H9 (cell line): Measurements from ENCODE around the gene PRRX2. TPM values are rescaled to one million over a fixed set of nuclear protein-coding genes. Genes with fewer than 3 reads are reported as not detected.

Experiments used
- DNase-seq: peaks from one replicate; pipeline ENCODE4 v3.0.0-alpha.2; 2017
- H2AFZ ChIP-seq: one replicate; pipeline ENCODE4 v1.6.1; 2013; ENCODE audit warnings: mild to moderate bottlenecking, low read length, control low read depth, moderate library complexity
- H2AK5ac ChIP-seq: 2 replicates; pipeline ENCODE4 v1.6.1; 2013; ENCODE audit warnings: low read length, control low read depth, mixed read lengths; ENCODE audit not compliant: insufficient read length
- H2BK120ac ChIP-seq: one replicate; pipeline ENCODE4 v1.6.1; 2013; ENCODE audit warnings: low read depth, mild to moderate bottlenecking, low read length, control low read depth, inconsistent platforms; ENCODE audit not compliant: poor library complexity, severe bottlenecking
- H2BK12ac ChIP-seq: 2 replicates; pipeline ENCODE4 v1.6.1; 2013; ENCODE audit warnings: low read length, control low read depth, mixed read lengths, low read depth; ENCODE audit not compliant: insufficient read length
- H2BK15ac ChIP-seq: 2 replicates; pipeline ENCODE4 v1.6.1; 2013; ENCODE audit warnings: low read depth, low read length, control low read depth
- H2BK20ac ChIP-seq: one replicate; pipeline ENCODE4 v1.6.1; 2013; ENCODE audit warnings: low read depth, mild to moderate bottlenecking, low read length, control low read depth, inconsistent platforms; ENCODE audit not compliant: poor library complexity, severe bottlenecking
- H2BK5ac ChIP-seq: 2 replicates; pipeline ENCODE4 v1.6.1; 2013; ENCODE audit warnings: low read length, control low read depth, mixed read lengths; ENCODE audit not compliant: insufficient read length
- H3K14ac ChIP-seq: 2 replicates; pipeline ENCODE4 v1.6.1; 2013; ENCODE audit warnings: low read length, control low read depth; ENCODE audit not compliant: insufficient read depth
- H3K18ac ChIP-seq: 2 replicates; pipeline ENCODE4 v1.6.1; 2013; ENCODE audit warnings: low read depth, mild to moderate bottlenecking, mixed read lengths, low read length, control low read depth; ENCODE audit not compliant: insufficient read length
- H3K23ac ChIP-seq: 2 replicates; pipeline ENCODE4 v1.6.1; 2013; ENCODE audit warnings: low read length, control low read depth, mixed read lengths, low read depth; ENCODE audit not compliant: insufficient read length
- H3K23me2 ChIP-seq: 2 replicates; pipeline ENCODE4 v1.6.1; 2013; ENCODE audit warnings: low read depth, mild to moderate bottlenecking, mixed read lengths, low read length, control low read depth; ENCODE audit not compliant: insufficient read length, poor library complexity, severe bottlenecking
- H3K27ac ChIP-seq: 2 replicates; pipeline ENCODE4 v1.5.1; 2013; ENCODE audit warnings: low read length, control low read depth, mixed read lengths, low read depth; ENCODE audit not compliant: insufficient read length
- H3K27me3 ChIP-seq: 2 replicates; pipeline ENCODE4 v1.6.1; 2013; ENCODE audit warnings: low read length, control low read depth, inconsistent platforms; ENCODE audit not compliant: insufficient read depth
- H3K4ac ChIP-seq: 2 replicates; pipeline ENCODE4 v1.6.1; 2013; ENCODE audit warnings: low read depth, mild to moderate bottlenecking, control low read depth, inconsistent platforms, low read length, moderate library complexity
- H3K4me1 ChIP-seq: 2 replicates; pipeline ENCODE4 v1.6.1; 2013; ENCODE audit warnings: low read length, control low read depth, inconsistent platforms; ENCODE audit not compliant: insufficient read depth
- H3K4me2 ChIP-seq: 2 replicates; pipeline ENCODE4 v1.6.1; 2013; ENCODE audit warnings: low read length, control low read depth, mixed read lengths; ENCODE audit not compliant: insufficient read length, insufficient read depth
- H3K56ac ChIP-seq: 2 replicates; pipeline ENCODE4 v1.6.1; 2013; ENCODE audit warnings: low read depth, mild to moderate bottlenecking, mixed read lengths, low read length, control low read depth; ENCODE audit not compliant: insufficient read length
- H3K79me1 ChIP-seq: 2 replicates; pipeline ENCODE4 v1.6.1; 2013; ENCODE audit warnings: low read depth, mild to moderate bottlenecking, moderate library complexity, low read length, control low read depth, inconsistent platforms; ENCODE audit not compliant: insufficient read depth, poor library complexity, severe bottlenecking
- H3K79me2 ChIP-seq: 2 replicates; pipeline ENCODE4 v1.6.1; 2013; ENCODE audit warnings: low read length, control low read depth, inconsistent platforms; ENCODE audit not compliant: insufficient read depth
- H3K9ac ChIP-seq: 2 replicates; pipeline ENCODE4 v1.6.1; 2013; ENCODE audit warnings: low read length, control low read depth, mixed read lengths; ENCODE audit not compliant: insufficient read length; ENCODE audit errors: extremely low read depth
- H3K9me3 ChIP-seq: one replicate; pipeline ENCODE4 v1.6.1; 2013; ENCODE audit warnings: low read depth, low read length, inconsistent platforms; ENCODE audit not compliant: control insufficient read depth
- H3T11ph ChIP-seq: one replicate; pipeline ENCODE4 v1.6.1; 2013; ENCODE audit warnings: mild to moderate bottlenecking, low read length, control low read depth, inconsistent platforms
- H4K20me1 ChIP-seq: one replicate; pipeline ENCODE4 v1.6.1; 2013; ENCODE audit not compliant: control insufficient read depth, insufficient read length, insufficient read depth
- H4K5ac ChIP-seq: 2 replicates; pipeline ENCODE4 v1.6.1; 2013; ENCODE audit warnings: low read depth, mild to moderate bottlenecking, mixed read lengths, low read length, control low read depth; ENCODE audit not compliant: insufficient read length
- H4K8ac ChIP-seq: replicated peaks from 2 replicates; pipeline ENCODE4 v1.6.1; 2013; ENCODE audit warnings: low read length, control low read depth, mixed read lengths, low read depth; ENCODE audit not compliant: insufficient read length
- H4K91ac ChIP-seq: 2 replicates; pipeline ENCODE4 v1.6.1; 2013; ENCODE audit warnings: low read depth, mild to moderate bottlenecking, moderate library complexity, mixed read lengths, low read length, control low read depth; ENCODE audit not compliant: insufficient read length
- H3K27ac Mint-ChIP-seq, 3 experiments: 2 replicates in 2 of 3; 3 replicates in 1 of 3; pipeline ENCODE4 v1.8.0; 2020 to 2021; ENCODE audit warnings: mixed read lengths in 3 of 3, mild to moderate bottlenecking in 1 of 3, moderate library complexity in 1 of 3
- H3K27me3 Mint-ChIP-seq: 2 replicates; pipeline ENCODE4 v1.8.0; 2021; ENCODE audit warnings: low read depth, mild to moderate bottlenecking, moderate library complexity, mixed read lengths
- H3K36me3 Mint-ChIP-seq, 3 experiments: 2 replicates in 2 of 3; 3 replicates in 1 of 3; pipeline ENCODE4 v1.8.0; 2020 to 2021; ENCODE audit warnings: low read depth in 3 of 3, mixed read lengths in 3 of 3; ENCODE audit not compliant: insufficient read depth in 1 of 3
- H3K4me1 Mint-ChIP-seq, 2 experiments: 2 replicates each; pipeline ENCODE4 v1.8.0; 2020; ENCODE audit warnings: mixed read lengths in 2 of 2
- H3K4me3 Mint-ChIP-seq, 2 experiments: 2 replicates in 1 of 2; 3 replicates in 1 of 2; pipeline ENCODE4 v1.8.0; 2020 to 2021; ENCODE audit warnings: mild to moderate bottlenecking in 2 of 2, mixed read lengths in 2 of 2, moderate library complexity in 1 of 2
- H3K9me3 Mint-ChIP-seq, 2 experiments: 2 replicates in 1 of 2; 3 replicates in 1 of 2; pipeline ENCODE4 v1.8.0; 2020; ENCODE audit warnings: mild to moderate bottlenecking in 2 of 2, mixed read lengths in 2 of 2, moderate library complexity in 1 of 2
- WGBS: extraction: QIAGEN DNeasy Blood & Tissue Kit; methylation state at CpG from one replicate; pipeline ENCODE4 v1.1.7; 2013; ENCODE audit warnings: missing lambda C conversion rate, low lambda C conversion rate, mixed read lengths; ENCODE audit not compliant: insufficient read length; ENCODE audit errors: extremely low coverage; 5-methylcytosine and 5-hydroxymethylcytosine counted together
- total RNA-seq: library from RNA; stranded (reverse); gene quantifications from 2 replicates; pipeline ENCODE4 v1.2.1, GENCODE V29; 2021
- TF ChIP-seq, protein P1 (sequence below): fragments of 200-600 bp; sonication (generic); conservative IDR thresholded peaks from 3 replicates; pipeline ENCODE4 v1.8.0; 2021; ENCODE audit warnings: antibody characterized with exemption, mild to moderate bottlenecking

PRRX2 gene
- total RNA-seq, 1 experiment from 2014 or later, result 3.9 TPM

- Histone ChIP-seq H4K8ac (no peak overlapping the region), H3K18ac (no peak overlapping the region), H3K79me1 (no peaks in the 10 kb centered on the region), H4K91ac (no peak overlapping the region), H3K4ac (no peak overlapping the region), H3K27me3 (peaks cover 22% of the 10 kb centered on the region), H3K23ac (no peak overlapping the region), H4K5ac (no peak overlapping the region), H2AK5ac (no peak overlapping the region), H2BK15ac (no peak overlapping the region), H3K56ac (no peak overlapping the region), H3K27ac (no peak overlapping the region), H2BK12ac (no peak overlapping the region), H3K14ac (no peak overlapping the region), H2BK5ac (no peak overlapping the region), H3K4me1 (no peaks in the 10 kb centered on the region), H2BK20ac (no peak overlapping the region), H3K4me2 (no peak overlapping the region), H4K20me1 (no peaks in the 10 kb centered on the region), H2AFZ (no peak overlapping the region), H3K23me2 (peaks cover 7% of the 10 kb centered on the region), H3T11ph (no peak overlapping the region), H3K9me3 (no peaks in the 10 kb centered on the region), H2BK120ac (no peak overlapping the region), H3K9ac (no peak overlapping the region), H3K79me2 (no peaks in the 10 kb centered on the region)
- Mint-ChIP-seq H3K4me1 (peaks cover 11% of the 10 kb centered on the region in 2 experiments), H3K36me3 (no peaks in the 10 kb centered on the region; a peak in 2 of 7 replicates), H3K9me3 (peaks cover 0 to 7% of the 10 kb centered on the region in 2 experiments; a peak in 3 of 5 replicates), H3K27me3 (peaks cover 75% of the 10 kb centered on the region), H3K4me3 (no peak overlapping the region), H3K27ac (no peak overlapping the region)
- TF ChIP-seq, protein P1, sequence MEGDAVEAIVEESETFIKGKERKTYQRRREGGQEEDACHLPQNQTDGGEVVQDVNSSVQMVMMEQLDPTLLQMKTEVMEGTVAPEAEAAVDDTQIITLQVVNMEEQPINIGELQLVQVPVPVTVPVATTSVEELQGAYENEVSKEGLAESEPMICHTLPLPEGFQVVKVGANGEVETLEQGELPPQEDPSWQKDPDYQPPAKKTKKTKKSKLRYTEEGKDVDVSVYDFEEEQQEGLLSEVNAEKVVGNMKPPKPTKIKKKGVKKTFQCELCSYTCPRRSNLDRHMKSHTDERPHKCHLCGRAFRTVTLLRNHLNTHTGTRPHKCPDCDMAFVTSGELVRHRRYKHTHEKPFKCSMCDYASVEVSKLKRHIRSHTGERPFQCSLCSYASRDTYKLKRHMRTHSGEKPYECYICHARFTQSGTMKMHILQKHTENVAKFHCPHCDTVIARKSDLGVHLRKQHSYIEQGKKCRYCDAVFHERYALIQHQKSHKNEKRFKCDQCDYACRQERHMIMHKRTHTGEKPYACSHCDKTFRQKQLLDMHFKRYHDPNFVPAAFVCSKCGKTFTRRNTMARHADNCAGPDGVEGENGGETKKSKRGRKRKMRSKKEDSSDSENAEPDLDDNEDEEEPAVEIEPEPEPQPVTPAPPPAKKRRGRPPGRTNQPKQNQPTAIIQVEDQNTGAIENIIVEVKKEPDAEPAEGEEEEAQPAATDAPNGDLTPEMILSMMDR, result peak; percentile 75
- WGBS, result no CpG with 5 or more reads among the region's 1 CpG
- peak; percentile 72 for DNase-seq
Measured at GRCh38 chr9:129617167-129617566, 48.3 kb upstream of the PRRX2 start.
